A549 (cell line): ENCODE results near the gene EFCAB8.

Experiments
- CBX8 ChIP-seq: fragments of 200-600 bp; sonication (generic); IDR thresholded peaks from 2 replicates; pipeline ENCODE4 v1.6.1; 2016
- EP300 ChIP-seq, 2 experiments: fragments of >200 bp; sonication (Bioruptor Twin); formaldehyde crosslinking; IDR thresholded peaks; 2 replicates in 1 of 2; 3 replicates in 1 of 2; pipeline ENCODE4 v1.6.1; 2016 to 2017
- ESRRA ChIP-seq: fragments of 150-350 bp; IDR thresholded peaks from 2 replicates; pipeline ENCODE4 v1.6.1; 2014; ENCODE audit warnings: mild to moderate bottlenecking, low read length, borderline replicate concordance
- SMC3 ChIP-seq: fragments of >200 bp; sonication (Bioruptor Twin); formaldehyde crosslinking; IDR thresholded peaks from 3 replicates; pipeline ENCODE4 v1.6.1; 2018; ENCODE audit warnings: inconsistent platforms
- TF ChIP-seq, protein P1 (sequence below): fragments of 200-600 bp; sonication (generic); IDR thresholded peaks from 2 replicates; pipeline ENCODE4 v1.6.1; 2016; ENCODE audit warnings: antibody characterized with exemption, mild to moderate bottlenecking, moderate library complexity
- TF ChIP-seq, protein P2 (sequence below): fragments of >200 bp; sonication (Bioruptor Twin); formaldehyde crosslinking; IDR thresholded peaks from 3 replicates; pipeline ENCODE4 v1.5.1; 2016

DNA sequence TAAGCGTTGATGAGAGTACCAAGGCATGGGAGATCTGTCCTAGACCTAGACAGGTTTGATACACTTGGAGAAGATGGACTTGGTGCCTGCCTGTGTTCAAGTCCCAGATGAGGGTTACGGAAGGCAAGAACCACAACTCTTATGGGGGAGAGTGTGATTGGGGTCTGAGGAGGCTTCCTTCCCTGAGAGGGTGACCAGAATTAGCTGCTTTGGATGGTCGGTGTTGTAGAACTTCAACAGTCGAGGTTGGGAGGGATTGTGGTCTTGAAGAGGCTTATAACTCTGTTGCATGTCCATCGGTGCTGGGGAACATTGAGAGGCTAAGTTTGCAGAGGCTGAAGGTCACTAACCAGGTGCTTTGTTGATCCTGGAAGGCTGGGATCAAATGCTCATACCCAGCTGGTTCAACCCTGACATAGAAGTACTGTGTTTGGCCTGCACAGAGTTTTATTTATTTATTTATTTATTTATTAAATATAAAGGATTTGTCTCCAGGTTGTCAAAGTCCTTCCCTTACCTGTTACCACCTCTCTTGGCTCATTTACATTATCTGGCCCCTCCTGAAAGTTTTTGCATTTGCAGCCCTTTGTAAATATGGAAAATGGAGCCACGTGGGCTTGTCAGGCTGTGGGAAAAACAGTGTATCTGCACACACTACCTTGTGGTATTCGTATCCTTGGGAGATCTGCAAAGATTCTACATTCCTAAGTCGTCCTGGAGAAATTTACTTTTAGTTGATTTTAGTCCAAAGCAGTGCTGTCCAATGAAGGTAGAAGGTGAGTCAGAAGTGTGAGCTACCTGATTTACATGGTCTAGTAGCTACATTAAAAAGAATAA lies 15.8 kb upstream of the EFCAB8 start:
- no peak for TF ChIP-seq ESRRA
- TF ChIP-seq SMC3 = no peak
- TF ChIP-seq, protein P1, sequence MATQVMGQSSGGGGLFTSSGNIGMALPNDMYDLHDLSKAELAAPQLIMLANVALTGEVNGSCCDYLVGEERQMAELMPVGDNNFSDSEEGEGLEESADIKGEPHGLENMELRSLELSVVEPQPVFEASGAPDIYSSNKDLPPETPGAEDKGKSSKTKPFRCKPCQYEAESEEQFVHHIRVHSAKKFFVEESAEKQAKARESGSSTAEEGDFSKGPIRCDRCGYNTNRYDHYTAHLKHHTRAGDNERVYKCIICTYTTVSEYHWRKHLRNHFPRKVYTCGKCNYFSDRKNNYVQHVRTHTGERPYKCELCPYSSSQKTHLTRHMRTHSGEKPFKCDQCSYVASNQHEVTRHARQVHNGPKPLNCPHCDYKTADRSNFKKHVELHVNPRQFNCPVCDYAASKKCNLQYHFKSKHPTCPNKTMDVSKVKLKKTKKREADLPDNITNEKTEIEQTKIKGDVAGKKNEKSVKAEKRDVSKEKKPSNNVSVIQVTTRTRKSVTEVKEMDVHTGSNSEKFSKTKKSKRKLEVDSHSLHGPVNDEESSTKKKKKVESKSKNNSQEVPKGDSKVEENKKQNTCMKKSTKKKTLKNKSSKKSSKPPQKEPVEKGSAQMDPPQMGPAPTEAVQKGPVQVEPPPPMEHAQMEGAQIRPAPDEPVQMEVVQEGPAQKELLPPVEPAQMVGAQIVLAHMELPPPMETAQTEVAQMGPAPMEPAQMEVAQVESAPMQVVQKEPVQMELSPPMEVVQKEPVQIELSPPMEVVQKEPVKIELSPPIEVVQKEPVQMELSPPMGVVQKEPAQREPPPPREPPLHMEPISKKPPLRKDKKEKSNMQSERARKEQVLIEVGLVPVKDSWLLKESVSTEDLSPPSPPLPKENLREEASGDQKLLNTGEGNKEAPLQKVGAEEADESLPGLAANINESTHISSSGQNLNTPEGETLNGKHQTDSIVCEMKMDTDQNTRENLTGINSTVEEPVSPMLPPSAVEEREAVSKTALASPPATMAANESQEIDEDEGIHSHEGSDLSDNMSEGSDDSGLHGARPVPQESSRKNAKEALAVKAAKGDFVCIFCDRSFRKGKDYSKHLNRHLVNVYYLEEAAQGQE = no peak
- no peak for TF ChIP-seq CBX8
- TF ChIP-seq, protein P2, sequence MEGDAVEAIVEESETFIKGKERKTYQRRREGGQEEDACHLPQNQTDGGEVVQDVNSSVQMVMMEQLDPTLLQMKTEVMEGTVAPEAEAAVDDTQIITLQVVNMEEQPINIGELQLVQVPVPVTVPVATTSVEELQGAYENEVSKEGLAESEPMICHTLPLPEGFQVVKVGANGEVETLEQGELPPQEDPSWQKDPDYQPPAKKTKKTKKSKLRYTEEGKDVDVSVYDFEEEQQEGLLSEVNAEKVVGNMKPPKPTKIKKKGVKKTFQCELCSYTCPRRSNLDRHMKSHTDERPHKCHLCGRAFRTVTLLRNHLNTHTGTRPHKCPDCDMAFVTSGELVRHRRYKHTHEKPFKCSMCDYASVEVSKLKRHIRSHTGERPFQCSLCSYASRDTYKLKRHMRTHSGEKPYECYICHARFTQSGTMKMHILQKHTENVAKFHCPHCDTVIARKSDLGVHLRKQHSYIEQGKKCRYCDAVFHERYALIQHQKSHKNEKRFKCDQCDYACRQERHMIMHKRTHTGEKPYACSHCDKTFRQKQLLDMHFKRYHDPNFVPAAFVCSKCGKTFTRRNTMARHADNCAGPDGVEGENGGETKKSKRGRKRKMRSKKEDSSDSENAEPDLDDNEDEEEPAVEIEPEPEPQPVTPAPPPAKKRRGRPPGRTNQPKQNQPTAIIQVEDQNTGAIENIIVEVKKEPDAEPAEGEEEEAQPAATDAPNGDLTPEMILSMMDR = no peak
- TF ChIP-seq EP300 (IDR thresholded peaks at IDR 0.05) = no peak
